ENCODE data around the gene RARB.

- TF ChIP-seq POLR2A (IDR thresholded peaks at IDR 0.05) (no peak), CTCF (IDR thresholded peaks at IDR 0.05 in 8 of 11, conservative IDR thresholded peaks at IDR 0.05 in 3 of 11) (no peak)
These were observed 4.2 kb downstream of the RARB start for GRCh38 chr3:25432176-25432720.
